ENCODE results near the gene AP2A1. TPM values are rescaled to one million over a fixed set of nuclear protein-coding genes. Genes with fewer than 3 reads are reported as not detected.

AP2A1 gene
- total and polyA plus RNA-seq, 9 of the 15 experiments (the other 6 are each of a cell fraction or from before 2014, with no cell fraction given) = 0.55 to 150 (median 31.9) TPM

DNA sequence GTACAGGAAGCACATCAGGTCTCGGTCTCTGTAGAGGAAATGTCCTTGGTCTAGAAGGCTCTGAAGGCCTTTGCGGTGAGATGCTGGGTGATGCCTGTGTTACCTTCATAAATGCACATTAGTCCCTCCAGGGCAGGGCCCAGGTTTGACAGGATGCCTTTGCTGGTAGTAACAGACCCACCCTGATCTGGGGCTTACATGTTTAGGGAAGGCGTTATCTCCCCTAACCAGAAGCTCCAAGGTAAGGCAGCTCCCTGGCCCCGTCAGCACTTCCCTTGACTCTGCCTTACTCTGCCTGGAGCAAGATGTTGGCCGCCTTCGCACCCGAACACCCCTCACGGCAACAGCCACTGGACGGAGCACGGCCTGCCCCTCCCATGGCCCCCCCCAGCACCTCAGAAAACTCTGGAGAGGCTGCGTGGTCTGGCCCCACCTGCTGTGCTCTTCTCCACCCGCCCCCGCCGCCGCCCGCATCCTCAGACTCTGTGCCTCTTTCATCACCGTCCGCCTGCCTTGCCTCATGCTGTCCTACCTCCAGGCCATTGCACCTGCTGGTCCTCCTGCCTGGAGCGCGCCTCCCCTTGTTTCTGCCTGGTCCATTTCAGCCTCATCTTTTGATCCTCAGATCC lies 9.1 kb downstream of the AP2A1 start (continued):
- TF ChIP-seq, protein P1, sequence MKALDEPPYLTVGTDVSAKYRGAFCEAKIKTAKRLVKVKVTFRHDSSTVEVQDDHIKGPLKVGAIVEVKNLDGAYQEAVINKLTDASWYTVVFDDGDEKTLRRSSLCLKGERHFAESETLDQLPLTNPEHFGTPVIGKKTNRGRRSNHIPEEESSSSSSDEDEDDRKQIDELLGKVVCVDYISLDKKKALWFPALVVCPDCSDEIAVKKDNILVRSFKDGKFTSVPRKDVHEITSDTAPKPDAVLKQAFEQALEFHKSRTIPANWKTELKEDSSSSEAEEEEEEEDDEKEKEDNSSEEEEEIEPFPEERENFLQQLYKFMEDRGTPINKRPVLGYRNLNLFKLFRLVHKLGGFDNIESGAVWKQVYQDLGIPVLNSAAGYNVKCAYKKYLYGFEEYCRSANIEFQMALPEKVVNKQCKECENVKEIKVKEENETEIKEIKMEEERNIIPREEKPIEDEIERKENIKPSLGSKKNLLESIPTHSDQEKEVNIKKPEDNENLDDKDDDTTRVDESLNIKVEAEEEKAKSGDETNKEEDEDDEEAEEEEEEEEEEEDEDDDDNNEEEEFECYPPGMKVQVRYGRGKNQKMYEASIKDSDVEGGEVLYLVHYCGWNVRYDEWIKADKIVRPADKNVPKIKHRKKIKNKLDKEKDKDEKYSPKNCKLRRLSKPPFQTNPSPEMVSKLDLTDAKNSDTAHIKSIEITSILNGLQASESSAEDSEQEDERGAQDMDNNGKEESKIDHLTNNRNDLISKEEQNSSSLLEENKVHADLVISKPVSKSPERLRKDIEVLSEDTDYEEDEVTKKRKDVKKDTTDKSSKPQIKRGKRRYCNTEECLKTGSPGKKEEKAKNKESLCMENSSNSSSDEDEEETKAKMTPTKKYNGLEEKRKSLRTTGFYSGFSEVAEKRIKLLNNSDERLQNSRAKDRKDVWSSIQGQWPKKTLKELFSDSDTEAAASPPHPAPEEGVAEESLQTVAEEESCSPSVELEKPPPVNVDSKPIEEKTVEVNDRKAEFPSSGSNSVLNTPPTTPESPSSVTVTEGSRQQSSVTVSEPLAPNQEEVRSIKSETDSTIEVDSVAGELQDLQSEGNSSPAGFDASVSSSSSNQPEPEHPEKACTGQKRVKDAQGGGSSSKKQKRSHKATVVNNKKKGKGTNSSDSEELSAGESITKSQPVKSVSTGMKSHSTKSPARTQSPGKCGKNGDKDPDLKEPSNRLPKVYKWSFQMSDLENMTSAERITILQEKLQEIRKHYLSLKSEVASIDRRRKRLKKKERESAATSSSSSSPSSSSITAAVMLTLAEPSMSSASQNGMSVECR (CRISPR knock-in tag; IDR thresholded peaks at IDR 0.05) = peak; percentile 71; the same call in 1 of the 2 replicates
- TF ChIP-seq, protein P2, sequence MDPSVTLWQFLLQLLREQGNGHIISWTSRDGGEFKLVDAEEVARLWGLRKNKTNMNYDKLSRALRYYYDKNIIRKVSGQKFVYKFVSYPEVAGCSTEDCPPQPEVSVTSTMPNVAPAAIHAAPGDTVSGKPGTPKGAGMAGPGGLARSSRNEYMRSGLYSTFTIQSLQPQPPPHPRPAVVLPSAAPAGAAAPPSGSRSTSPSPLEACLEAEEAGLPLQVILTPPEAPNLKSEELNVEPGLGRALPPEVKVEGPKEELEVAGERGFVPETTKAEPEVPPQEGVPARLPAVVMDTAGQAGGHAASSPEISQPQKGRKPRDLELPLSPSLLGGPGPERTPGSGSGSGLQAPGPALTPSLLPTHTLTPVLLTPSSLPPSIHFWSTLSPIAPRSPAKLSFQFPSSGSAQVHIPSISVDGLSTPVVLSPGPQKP (CRISPR knock-in tag; IDR thresholded peaks at IDR 0.05) = no peak
- TF ChIP-seq XRCC3 (IDR thresholded peaks at IDR 0.05) = no peak
- TF ChIP-seq GABPB1 (CRISPR knock-in tag; IDR thresholded peaks at IDR 0.05) = 0 out of 2 replicates have a peak, but pooled peaks have one; percentile 40
- TF ChIP-seq NBN (IDR thresholded peaks at IDR 0.05; ENCODE audit: low read depth) = 0 out of 2 replicates have a peak, but pooled peaks have one; percentile 58
- no peak for TF ChIP-seq BRD4 (IDR thresholded peaks at IDR 0.05)
- peak in 1 of 2 experiments; percentile 39; a peak in 1 of 4 replicates for TF ChIP-seq HDAC1 (IDR thresholded peaks at IDR 0.05)
- no peak for TF ChIP-seq FOXK1 (CRISPR knock-in tag; IDR thresholded peaks at IDR 0.05; ENCODE audit: borderline replicate concordance)
- no peak for TF ChIP-seq ZNF217 (CRISPR knock-in tag; IDR thresholded peaks at IDR 0.05)
- no peak for TF ChIP-seq ZNF445 (CRISPR knock-in tag; IDR thresholded peaks at IDR 0.05; ENCODE audit: low read depth)
- peak; percentile 75 for TF ChIP-seq GATA2 (CRISPR knock-in tag; IDR thresholded peaks at IDR 0.05)
- peak; percentile 97 for TF ChIP-seq CTBP1 (IDR thresholded peaks at IDR 0.05; ENCODE audit: borderline replicate concordance)
- TF ChIP-seq ZNF316 (IDR thresholded peaks at IDR 0.05) = peak; percentile 37; the same call in 1 of the 2 replicates
- peak; percentile 21; the same call in 1 of the 2 replicates for TF ChIP-seq JUND (IDR thresholded peaks at IDR 0.05; ENCODE audit: borderline replicate concordance, low read depth, low read length)
- TF ChIP-seq JUND (tag; IDR thresholded peaks at IDR 0.05; ENCODE audit: borderline replicate concordance, low read depth, low read length) = peak; percentile 9; the same call in 1 of the 3 replicates
- peak; percentile 62; the same call in 1 of the 2 replicates for TF ChIP-seq CREB1 (IDR thresholded peaks at IDR 0.05)
- TF ChIP-seq CREB1 (CRISPR knock-in tag; IDR thresholded peaks at IDR 0.05) = no peak
- no peak for TF ChIP-seq ZNF551 (CRISPR knock-in tag; IDR thresholded peaks at IDR 0.05)
- TF ChIP-seq, protein P3, sequence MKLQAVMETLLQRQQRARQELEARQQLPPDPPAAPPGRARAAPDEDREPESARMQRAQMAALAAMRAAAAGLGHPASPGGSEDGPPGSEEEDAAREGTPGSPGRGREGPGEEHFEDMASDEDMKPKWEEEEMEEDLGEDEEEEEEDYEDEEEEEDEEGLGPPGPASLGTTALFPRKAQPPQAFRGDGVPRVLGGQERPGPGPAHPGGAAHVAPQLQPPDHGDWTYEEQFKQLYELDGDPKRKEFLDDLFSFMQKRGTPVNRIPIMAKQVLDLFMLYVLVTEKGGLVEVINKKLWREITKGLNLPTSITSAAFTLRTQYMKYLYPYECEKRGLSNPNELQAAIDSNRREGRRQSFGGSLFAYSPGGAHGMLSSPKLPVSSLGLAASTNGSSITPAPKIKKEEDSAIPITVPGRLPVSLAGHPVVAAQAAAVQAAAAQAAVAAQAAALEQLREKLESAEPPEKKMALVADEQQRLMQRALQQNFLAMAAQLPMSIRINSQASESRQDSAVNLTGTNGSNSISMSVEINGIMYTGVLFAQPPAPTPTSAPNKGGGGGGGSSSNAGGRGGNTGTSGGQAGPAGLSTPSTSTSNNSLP (IDR thresholded peaks at IDR 0.05; ENCODE audit: borderline replicate concordance, low read depth, low read length) = no peak
